Sigmoid colon (tissue), 7 donors: ENCODE results near the gene LMNTD2. TPM values are rescaled to one million over a fixed set of nuclear protein-coding genes. Genes with fewer than 3 reads are reported as not detected.

Experiments used
- DNase-seq: peaks from one replicate; pipeline ENCODE4 v3.0.0-alpha.2; 2019
- H3K27ac ChIP-seq, 4 donors: fragments of 200-600 bp; sonication (generic); one replicate each; pipeline ENCODE4 v1.5.1; 2016 to 2019; ENCODE audit warnings: mild to moderate bottlenecking in 1 of 4
- H3K27me3 ChIP-seq, 3 donors: fragments of 200-600 bp; sonication (generic); one replicate each; pipeline ENCODE4 v1.5.1; 2019; ENCODE audit warnings: mild to moderate bottlenecking in 1 of 3
- H3K36me3 ChIP-seq, 4 donors: fragments of 200-600 bp; sonication (generic); one replicate each; pipeline ENCODE4 v1.5.1; 2016 to 2019
- H3K4me1 ChIP-seq, 4 donors: fragments of 200-600 bp; sonication (generic); one replicate each; pipeline ENCODE4 v1.5.1; 2017 to 2019
- H3K4me3 ChIP-seq, 4 donors: fragments of 200-600 bp; sonication (generic); one replicate each; pipeline ENCODE4 v1.5.1; 2017 to 2019; ENCODE audit warnings: mild to moderate bottlenecking in 2 of 4, moderate library complexity in 1 of 4
- H3K9me3 ChIP-seq, 4 donors: fragments of 200-600 bp in 3 of 4; sonication (generic) in 3 of 4; one replicate each; pipeline versions ENCODE4 v1.5.1 to v1.6.1; 2013 to 2019
- EP300 ChIP-seq, 4 donors: sonication (generic); formaldehyde crosslinking; IDR thresholded peaks; one replicate each; pipeline ENCODE4 v1.6.1; 2017; ENCODE audit warnings: antibody characterized with exemption in 4 of 4
- POLR2A ChIP-seq, 2 donors: fragments of 450-650 bp; IDR thresholded peaks; one replicate each; pipeline ENCODE4 v1.6.1; 2016; ENCODE audit warnings: antibody characterized with exemption in 2 of 2, mild to moderate bottlenecking in 2 of 2, moderate library complexity in 2 of 2
- POLR2AphosphoS5 ChIP-seq, 4 donors: sonication (generic); formaldehyde crosslinking; IDR thresholded peaks; one replicate each; pipeline ENCODE4 v1.6.1; 2017; ENCODE audit warnings: antibody characterized with exemption in 4 of 4
- WGBS, 2 donors: extraction: QIAGEN DNeasy Blood & Tissue Kit; methylation state at CpG; one replicate each; pipeline ENCODE4 v1.1.7; 2013; 5-methylcytosine and 5-hydroxymethylcytosine counted together
- intact Hi-C: fragments of 100-400 bp; cut with DNase I; formaldehyde crosslinking; loops from one replicate; pipeline ENCODE4 v1.15.1; 2023
- polyA plus RNA-seq, 3 donors: library from polyadenylated mRNA; stranded (reverse); fragments of 200-250 nt; gene quantifications; one replicate each; pipeline ENCODE4 v1.2.3, GENCODE V29; 2013
- total RNA-seq, 4 donors: library from RNA; depleted of rRNA; stranded (reverse); fragments of >200 nt; gene quantifications; one replicate each; pipeline ENCODE4 v1.1.0, GENCODE V29; 2016
- TF ChIP-seq, protein P1 (sequence below), 4 experiments: fragments of 450-650 bp in 3 of 4; fragments of 200-600 bp in 1 of 4; IDR thresholded peaks; one replicate each; pipeline ENCODE4 v1.5.1; 2016 to 2019; ENCODE audit warnings: antibody characterized with exemption in 4 of 4, mild to moderate bottlenecking in 3 of 4, moderate library complexity in 2 of 4
- donor health status: healthy with polysubstance abuse.
- donor health status: Bipolar disorder and iron deficiency.
- donor health status: healthy.

The LMNTD2 gene
- total and polyA plus RNA-seq, 7 donors, result 0.66 to 6.3 (median 1.3) TPM; not detected in 1

DNA sequence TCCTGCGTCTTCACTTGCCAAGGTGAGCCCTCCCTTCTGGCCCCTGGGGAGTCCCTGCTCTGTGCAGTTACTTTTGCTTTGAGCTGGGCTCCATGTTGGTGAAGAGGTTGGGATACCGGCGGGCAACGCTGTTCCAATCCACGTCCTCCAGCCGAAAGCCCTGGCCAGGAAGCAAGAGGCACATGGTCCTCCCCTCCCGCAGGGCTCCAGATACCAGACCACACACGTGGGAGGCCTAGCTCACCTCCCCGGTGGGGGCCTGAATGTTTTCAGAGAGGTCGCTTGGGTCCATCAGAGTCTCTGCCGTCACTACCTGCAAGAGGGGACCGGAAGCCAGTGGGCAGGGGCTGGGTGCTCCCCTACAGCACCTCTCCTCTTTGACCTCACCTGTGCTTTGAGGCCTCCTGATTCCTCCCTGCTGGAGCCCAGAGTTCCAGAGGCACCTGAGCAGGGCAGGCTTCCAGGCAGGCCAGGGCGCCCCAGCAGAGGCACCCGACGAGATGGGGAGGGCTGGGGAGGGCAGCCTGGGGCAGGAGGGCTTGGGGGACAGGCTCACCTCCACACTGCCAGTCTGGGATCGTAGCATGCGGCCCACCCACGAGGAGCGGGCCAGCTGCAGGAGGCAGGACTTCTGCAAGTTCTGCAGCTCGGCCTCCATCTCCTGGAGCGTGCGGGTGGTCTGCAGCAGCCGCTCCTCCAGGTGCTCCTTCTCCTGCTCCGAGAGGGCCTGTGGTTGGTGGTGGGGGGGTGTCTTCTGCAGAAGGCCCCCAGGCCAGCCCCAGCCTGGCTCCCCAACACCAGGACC lies 3.0 kb downstream of the LMNTD2 start:
- intact Hi-C loops, result no loop called here
- no peaks in the 10 kb centered on the region for H3K9me3 ChIP-seq
- DNase-seq, result no peak
- no peak overlapping the region for H3K4me3 ChIP-seq
- WGBS, 2 donors, result 87 to 92% methylated on average over 24 of the region's 24 CpGs
- no peak overlapping the region for H3K27ac ChIP-seq
- no peaks in the 10 kb centered on the region for H3K36me3 ChIP-seq
- no peak for TF ChIP-seq POLR2AphosphoS5 (IDR thresholded peaks at IDR 0.05)
- no peak for TF ChIP-seq POLR2A (IDR thresholded peaks at IDR 0.05)
- no peak for TF ChIP-seq EP300 (IDR thresholded peaks at IDR 0.05)
- TF ChIP-seq, protein P1, sequence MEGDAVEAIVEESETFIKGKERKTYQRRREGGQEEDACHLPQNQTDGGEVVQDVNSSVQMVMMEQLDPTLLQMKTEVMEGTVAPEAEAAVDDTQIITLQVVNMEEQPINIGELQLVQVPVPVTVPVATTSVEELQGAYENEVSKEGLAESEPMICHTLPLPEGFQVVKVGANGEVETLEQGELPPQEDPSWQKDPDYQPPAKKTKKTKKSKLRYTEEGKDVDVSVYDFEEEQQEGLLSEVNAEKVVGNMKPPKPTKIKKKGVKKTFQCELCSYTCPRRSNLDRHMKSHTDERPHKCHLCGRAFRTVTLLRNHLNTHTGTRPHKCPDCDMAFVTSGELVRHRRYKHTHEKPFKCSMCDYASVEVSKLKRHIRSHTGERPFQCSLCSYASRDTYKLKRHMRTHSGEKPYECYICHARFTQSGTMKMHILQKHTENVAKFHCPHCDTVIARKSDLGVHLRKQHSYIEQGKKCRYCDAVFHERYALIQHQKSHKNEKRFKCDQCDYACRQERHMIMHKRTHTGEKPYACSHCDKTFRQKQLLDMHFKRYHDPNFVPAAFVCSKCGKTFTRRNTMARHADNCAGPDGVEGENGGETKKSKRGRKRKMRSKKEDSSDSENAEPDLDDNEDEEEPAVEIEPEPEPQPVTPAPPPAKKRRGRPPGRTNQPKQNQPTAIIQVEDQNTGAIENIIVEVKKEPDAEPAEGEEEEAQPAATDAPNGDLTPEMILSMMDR (IDR thresholded peaks at IDR 0.05), result no peak
- peaks cover 0 to 36% (median 33%) of the 10 kb centered on the region in 4 donors for H3K4me1 ChIP-seq
- H3K27me3 ChIP-seq, result peaks cover 48 to 71% (median 66%) of the 10 kb centered on the region in 3 donors

DNA sequence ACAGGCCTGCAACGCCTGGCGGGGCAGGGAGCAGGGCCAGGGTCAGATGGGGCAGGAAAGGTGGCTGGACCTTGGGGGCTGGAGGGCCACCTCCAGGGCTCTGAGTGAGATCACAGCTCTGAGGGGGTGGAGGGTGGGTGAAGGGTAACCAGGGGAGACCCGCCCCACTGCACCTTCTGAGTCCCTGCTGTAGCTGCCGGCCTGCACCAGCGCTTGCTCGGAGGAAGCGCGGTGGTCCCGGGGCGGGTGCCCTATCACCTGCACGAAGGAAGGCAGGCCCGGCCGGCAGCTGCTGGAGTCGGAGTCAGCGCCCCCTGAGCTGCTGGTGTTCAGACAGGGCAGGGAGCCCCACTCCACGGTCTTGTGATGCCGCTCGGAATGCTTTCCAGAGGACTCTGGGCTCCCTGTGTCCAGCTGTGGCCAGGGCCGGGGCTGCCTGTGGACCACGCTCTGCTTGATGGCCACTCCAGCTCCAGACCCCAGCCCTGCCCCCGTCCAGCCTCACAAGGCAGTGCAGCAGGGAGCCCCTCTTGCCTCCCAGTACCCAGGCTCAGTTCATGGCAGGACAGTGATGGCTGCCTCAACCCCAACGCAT lies 3.8 kb downstream of the LMNTD2 start:
- H3K4me3 ChIP-seq, result no peak overlapping the region
- H3K36me3 ChIP-seq, result no peaks in the 10 kb centered on the region
- intact Hi-C loops, result no loop called here
- no peak overlapping the region for H3K27ac ChIP-seq
- H3K27me3 ChIP-seq, result peaks cover 51 to 78% (median 74%) of the 10 kb centered on the region in 3 donors
- WGBS, 2 donors, result 81 to 94% methylated on average over 22 of the region's 22 CpGs
- TF ChIP-seq, protein P1 (IDR thresholded peaks at IDR 0.05), result no peak
- TF ChIP-seq EP300 (IDR thresholded peaks at IDR 0.05) (no peak), POLR2AphosphoS5 (IDR thresholded peaks at IDR 0.05) (no peak), POLR2A (IDR thresholded peaks at IDR 0.05) (no peak)
- peaks cover 0 to 36% (median 33%) of the 10 kb centered on the region in 4 donors for H3K4me1 ChIP-seq
- no peak for DNase-seq
- no peaks in the 10 kb centered on the region for H3K9me3 ChIP-seq

DNA sequence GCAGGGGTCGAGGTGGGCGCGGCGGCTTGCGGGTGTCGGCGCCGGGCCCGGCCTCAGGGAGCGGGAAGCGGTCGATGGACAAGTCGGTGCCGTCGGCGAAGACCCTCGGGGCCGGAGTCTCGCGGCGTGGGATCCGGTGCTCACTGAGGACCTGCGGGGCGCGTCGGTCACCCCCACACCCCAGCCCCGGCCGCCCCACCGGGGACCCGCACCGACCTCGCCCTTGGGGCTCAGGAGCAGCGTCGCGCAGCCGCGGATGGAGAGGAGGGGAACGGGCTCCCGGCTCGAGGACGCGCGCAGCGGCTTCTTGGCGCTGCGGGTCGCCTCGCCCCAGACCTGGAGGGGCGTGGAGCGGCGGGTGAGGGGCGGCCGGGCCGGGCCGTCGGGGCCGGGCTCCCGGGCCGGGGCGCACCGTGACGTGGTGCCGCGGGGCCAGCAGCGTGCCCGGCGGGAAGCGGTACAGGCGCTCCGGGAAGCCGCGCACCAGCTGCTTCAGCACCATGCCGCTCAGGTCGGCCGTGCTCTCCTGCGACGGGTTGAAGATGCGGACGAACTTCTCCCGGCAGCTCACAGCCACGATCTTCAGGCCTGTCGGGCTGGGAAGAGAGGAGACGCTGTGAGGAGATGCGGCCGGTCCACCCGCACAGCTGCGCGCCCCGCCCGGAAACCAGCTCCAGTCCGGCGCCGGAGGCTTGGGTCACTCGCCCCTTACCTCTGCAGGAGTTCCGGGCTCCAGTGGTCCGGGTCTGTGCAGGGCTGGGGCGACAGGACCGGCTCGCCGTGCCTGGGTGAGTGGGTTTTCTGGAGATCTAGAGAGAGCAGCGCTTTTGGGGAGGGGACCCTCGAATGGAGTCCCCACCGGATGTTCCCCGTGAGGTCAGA lies 4.5 kb downstream of the LMNTD2 start:
- intact Hi-C loops, result loop anchor here (2.0 kb wide), 1 partner anchor 167 kb away; no protein-coding TSS in a partner anchor
- Histone ChIP-seq H3K4me3 (peak overlapping the region in 1 of 4 donors; percentile 27), H3K27ac (no peak overlapping the region), H3K9me3 (no peaks in the 10 kb centered on the region), H3K27me3 (peaks cover 45 to 86% (median 81%) of the 10 kb centered on the region in 3 donors), H3K4me1 (peaks cover 0 to 29% (median 25%) of the 10 kb centered on the region in 4 donors), H3K36me3 (no peaks in the 10 kb centered on the region)
- no peak for DNase-seq
- 5 to 7% methylated on average over 104 of the region's 104 CpGs for WGBS, 2 donors
- TF ChIP-seq POLR2A (IDR thresholded peaks at IDR 0.05), result no peak
- TF ChIP-seq, protein P1 (IDR thresholded peaks at IDR 0.05), result no peak

DNA sequence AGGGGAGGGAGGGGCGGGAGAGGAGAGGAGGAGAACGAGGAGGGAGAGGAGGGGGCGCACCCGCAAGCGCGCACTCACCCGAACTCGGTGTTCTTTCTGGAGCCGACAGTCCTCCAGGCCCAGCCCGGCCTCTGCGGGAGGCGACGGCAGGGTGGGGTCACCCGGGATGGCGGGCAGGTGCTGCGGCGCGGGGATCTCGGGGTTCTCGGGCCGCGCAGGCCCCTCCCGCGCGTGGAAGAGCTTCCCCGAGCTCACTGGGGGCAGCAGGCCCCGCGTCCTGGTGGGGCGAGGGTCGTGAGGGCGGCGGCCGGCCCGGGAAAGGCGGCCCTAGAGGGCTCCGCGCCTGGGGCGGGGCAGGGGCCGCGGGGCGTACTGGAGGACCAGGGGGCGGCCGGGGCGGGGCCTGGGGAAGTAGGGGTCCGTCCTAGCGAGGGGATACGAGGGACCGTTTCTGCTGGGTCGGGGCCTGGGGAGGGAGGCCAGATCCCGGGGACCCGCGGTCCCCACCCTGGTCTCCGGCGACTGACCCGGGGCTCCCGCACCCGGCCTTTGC lies 5.2 kb downstream of the LMNTD2 start:
- intact Hi-C loops, result loop anchor here (2.0 kb wide), 1 partner anchor 167 kb away; no protein-coding TSS in a partner anchor
- 1 to 2% methylated on average over 57 of the region's 57 CpGs for WGBS, 2 donors
- H3K9me3 ChIP-seq, result no peaks in the 10 kb centered on the region
- H3K4me3 ChIP-seq, result peak overlapping the region in 2 of 4 donors; percentile 20 to 27
- no peaks in the 10 kb centered on the region for H3K36me3 ChIP-seq
- no peak for TF ChIP-seq POLR2A (IDR thresholded peaks at IDR 0.05)
- TF ChIP-seq EP300 (IDR thresholded peaks at IDR 0.05), result no peak
- TF ChIP-seq, protein P1 (IDR thresholded peaks at IDR 0.05), result peak in 1 of 4 experiments; percentile 21
- no peak for TF ChIP-seq POLR2AphosphoS5 (IDR thresholded peaks at IDR 0.05)
- DNase-seq, result no peak
- H3K27me3 ChIP-seq, result peaks cover 45 to 93% (median 88%) of the 10 kb centered on the region in 3 donors
- peaks cover 0 to 25% (median 22%) of the 10 kb centered on the region in 4 donors for H3K4me1 ChIP-seq
- no peak overlapping the region for H3K27ac ChIP-seq
